ENCODE measurements around the gene COL15A1. TPM values are rescaled to one million over a fixed set of nuclear protein-coding genes. Genes with fewer than 3 reads are reported as not detected.

COL15A1 gene
- total and polyA plus RNA-seq, 2 of the 13 experiments (the other 11 are each of a cell fraction or from before 2014, with no cell fraction given) = not detected

DNA sequence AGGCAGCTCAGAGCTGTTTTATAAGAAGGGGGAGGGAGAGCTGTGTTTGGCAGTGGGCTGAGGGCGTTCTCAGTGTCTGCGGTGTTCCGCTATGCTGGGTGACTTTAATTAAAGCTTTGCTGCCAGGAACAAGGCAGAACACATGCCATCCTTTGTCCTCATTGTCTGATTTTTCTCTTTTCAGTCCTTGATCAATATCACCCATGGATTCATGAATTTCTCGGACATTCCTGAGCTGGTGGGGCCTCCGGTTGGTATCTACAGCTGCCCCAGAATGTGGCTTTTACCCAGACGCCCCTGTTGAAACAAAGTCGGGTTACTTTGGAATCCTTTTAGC, 94.7 kb downstream of the COL15A1 start (continued):
- TF ChIP-seq ARID5B (CRISPR knock-in tag; IDR thresholded peaks at IDR 0.05) = no peak
- no peak for TF ChIP-seq ZNF546 (CRISPR knock-in tag; conservative IDR thresholded peaks at IDR 0.05)
- TF ChIP-seq ZSCAN22 (CRISPR knock-in tag; IDR thresholded peaks at IDR 0.05) = no peak
- no peak for TF ChIP-seq ZNF563 (CRISPR knock-in tag; IDR thresholded peaks at IDR 0.05)

GRCh38 chr9:99039505-99040182, 95.9 kb downstream of the COL15A1 start:
- 100% methylated on average over 1 of the region's 2 CpGs for WGBS (ENCODE audit: low lambda C conversion rate)
- Histone ChIP-seq H3K4me2 (ENCODE audit: low read depth, low read length) (no peak overlapping the region), H3K36me3 (replicated peaks in 1 of 2; ENCODE audit: control insufficient read depth in 1 of 2, insufficient read depth in 2 of 2, low read length in 2 of 2) (no peaks in the 10 kb centered on the region), H3K9me3 (ENCODE audit: low read length) (no peaks in the 10 kb centered on the region), H3K4me3 (replicated peaks in 1 of 3; ENCODE audit: insufficient read depth in 1 of 3, low read depth in 2 of 3, low read length in 3 of 3) (no peak overlapping the region), H3K27ac (ENCODE audit: extremely low read length, insufficient read depth, low read length) (no peak overlapping the region), H3K9ac (ENCODE audit: insufficient read depth, low read depth, low read length) (no peak overlapping the region), H3K27me3 (ENCODE audit: control insufficient read depth in 1 of 2, insufficient read depth in 2 of 2, low read length in 2 of 2) (peaks cover 1 to 20% of the 10 kb centered on the region in 2 experiments; a peak in 3 of 5 replicates), H3K4me1 (ENCODE audit: insufficient read depth, low read length) (no peaks in the 10 kb centered on the region), H3K79me2 (ENCODE audit: insufficient read depth, low read length) (no peaks in the 10 kb centered on the region), H4K20me1 (ENCODE audit: insufficient read depth, low read length) (no peaks in the 10 kb centered on the region), H2AFZ (ENCODE audit: low read length) (no peak overlapping the region)
- in situ Hi-C loops (cut with HindIII; ENCODE audit: extremely low pct_ligation_motif_present, low pct_unique_long_range_greater_than_20kb) (no loop called here), intact Hi-C loops (cut with micrococcal nuclease; ENCODE audit: unreplicated experiment) (no loop called here)
- ATAC-seq (no peak), DNase-seq (ENCODE audit: low spot score) (no peak), FAIRE-seq (no peak)
- ChIA-PET CTCF (ENCODE audit: low intra/inter-chr PET ratio, low total read pairs) (no interaction called here), POLR2A (no interaction called here)
- no peak for TF ChIP-seq SPEN (CRISPR knock-in tag; IDR thresholded peaks at IDR 0.05; ENCODE audit: low read depth)
- TF ChIP-seq PREB (CRISPR knock-in tag; IDR thresholded peaks at IDR 0.05) = no peak
- no TSS peak for BruUV-seq (replicated peaks)
